Keratinocyte (primary cell): ENCODE results near the gene RPL38. TPM values are rescaled to one million over a fixed set of nuclear protein-coding genes. Genes with fewer than 3 reads are reported as not detected.

Source experiments
- DNase-seq: peaks from one replicate; pipeline ENCODE4 v3.0.0-alpha.2; 2011; ENCODE audit warnings: low read depth, missing footprints, low spot score
- FAIRE-seq: peaks from 2 replicates; lab custom pipeline; 2011; peaks lifted over from hg19 to GRCh38; lab: Jason Lieb, UNC
- H2AFZ ChIP-seq: 2 replicates; pipeline ENCODE4 v1.6.0; 2012; ENCODE audit warnings: low read length, control low read depth, inconsistent platforms; ENCODE audit not compliant: control insufficient read depth
- H3K27ac ChIP-seq: 2 replicates; pipeline ENCODE4 v1.5.1; 2011; ENCODE audit warnings: low read length; ENCODE audit not compliant: control insufficient read depth, insufficient read depth
- H3K27me3 ChIP-seq: 3 replicates; pipeline ENCODE4 v1.6.0; 2011; ENCODE audit warnings: low read length; ENCODE audit not compliant: control insufficient read depth, insufficient read depth; ENCODE audit errors: extremely low read depth
- H3K36me3 ChIP-seq, 2 experiments: 2 replicates in 1 of 2; 3 replicates in 1 of 2; pipeline ENCODE4 v1.5.1; 2011; ENCODE audit warnings: low read length in 2 of 2, mild to moderate bottlenecking in 1 of 2; ENCODE audit not compliant: control insufficient read depth in 2 of 2, insufficient read depth in 2 of 2; ENCODE audit errors: extremely low read depth in 1 of 2
- H3K4me1 ChIP-seq: 3 replicates; pipeline ENCODE4 v1.5.1; 2011; ENCODE audit warnings: low read length; ENCODE audit not compliant: control insufficient read depth, insufficient read depth; ENCODE audit errors: extremely low read depth
- H3K4me2 ChIP-seq: 3 replicates; pipeline ENCODE4 v1.6.0; 2011; ENCODE audit warnings: low read depth, low read length; ENCODE audit not compliant: control insufficient read depth, insufficient read depth; ENCODE audit errors: extremely low read depth
- H3K4me3 ChIP-seq, 3 experiments: fragments of 200-600 bp in 1 of 3; sonication (generic) in 1 of 3; 2 replicates in 2 of 3; 3 replicates in 1 of 3; pipeline ENCODE4 v1.5.1; 2011 to 2016; ENCODE audit warnings: low read length in 3 of 3, mild to moderate bottlenecking in 3 of 3, control low read depth in 2 of 3, inconsistent platforms in 1 of 3, low read depth in 1 of 3, mixed read lengths in 1 of 3, mixed run types in 1 of 3, moderate library complexity in 1 of 3; ENCODE audit not compliant: control insufficient read depth in 2 of 3, insufficient read depth in 2 of 3; ENCODE audit errors: extremely low read depth in 1 of 3
- H3K79me2 ChIP-seq: 2 replicates; pipeline ENCODE4 v1.6.0; 2012; ENCODE audit warnings: low read length; ENCODE audit not compliant: control insufficient read depth, insufficient read depth
- H3K9ac ChIP-seq: 3 replicates; pipeline ENCODE4 v1.6.0; 2011; ENCODE audit warnings: low read length; ENCODE audit not compliant: control insufficient read depth, insufficient read depth; ENCODE audit errors: extremely low read depth
- H3K9me1 ChIP-seq: 3 replicates; pipeline ENCODE4 v1.6.0; 2011; ENCODE audit warnings: low read length; ENCODE audit not compliant: control insufficient read depth, insufficient read depth; ENCODE audit errors: extremely low read depth
- H3K9me3 ChIP-seq: 2 replicates; pipeline ENCODE4 v1.5.1; 2012; ENCODE audit warnings: low read depth, low read length; ENCODE audit not compliant: control insufficient read depth
- H4K20me1 ChIP-seq: 3 replicates; pipeline ENCODE4 v1.6.0; 2011; ENCODE audit warnings: low read length; ENCODE audit not compliant: control insufficient read depth, insufficient read depth; ENCODE audit errors: extremely low read depth
- CTCF ChIP-seq, 3 experiments: IDR thresholded peaks in 1 of 3; conservative IDR thresholded peaks in 1 of 3; optimal IDR thresholded peaks in 1 of 3; 2 replicates in 2 of 3; 3 replicates in 1 of 3; pipeline versions ENCODE3 to v1.5.1; 2011; ENCODE audit warnings: low read length in 3 of 3, mild to moderate bottlenecking in 3 of 3, moderate library complexity in 2 of 3, control low read depth in 1 of 3, inconsistent platforms in 1 of 3; ENCODE audit not compliant: insufficient read depth in 2 of 3; ENCODE audit errors: extremely low read depth in 1 of 3
- EZH2 ChIP-seq: IDR thresholded peaks from one replicate; pipeline ENCODE4 v1.6.1; 2012; ENCODE audit warnings: inconsistent platforms, mild to moderate bottlenecking, low read length, moderate library complexity
- dilution Hi-C: fragments of 300-500 bp; cut with MboI; formaldehyde crosslinking; loops from one replicate; pipeline ENCODE4 v1.7.0; 2020; ENCODE audit warnings: low sequenced_read_pairs; ENCODE audit not compliant: extremely low pct_ligation_motif_present
- polyA plus RNA-seq, 5 experiments: library from polyadenylated mRNA; depleted of rRNA in 3 of 5; stranded (reverse) in 3 of 5; stranded (forward) in 1 of 5; unstranded in 1 of 5; fragments of >200 nt; gene quantifications; 1 replicate in 1 of 5; 2 replicates in 3 of 5; 3 replicates in 1 of 5; pipeline versions ENCODE4 v1.2.1 to v1.2.3, GENCODE V29; 2011 to 2012; ENCODE audit warnings: missing spikeins in 2 of 5, low read depth in 1 of 5, low replicate concordance in 1 of 5

Gene RPL38
- polyA plus RNA-seq, 1 donor (not counting 4 experiments of a cell fraction or from before 2014, with no cell fraction given): 1,779 TPM

- Histone ChIP-seq H3K9me3 (no peaks in the 10 kb centered on the region), H3K4me2 (no peak overlapping the region), H2AFZ (no peak overlapping the region), H3K4me3 (no peak overlapping the region), H3K27ac (no peak overlapping the region), H3K4me1 (peaks cover 34% of the 10 kb centered on the region), H3K9ac (no peak overlapping the region), H3K79me2 (peaks cover 34% of the 10 kb centered on the region), H3K36me3 (peaks cover 9 to 25% of the 10 kb centered on the region in 2 experiments), H3K27me3 (peaks cover 23% of the 10 kb centered on the region), H3K9me1 (peaks cover 2% of the 10 kb centered on the region), H4K20me1 (peaks cover 13% of the 10 kb centered on the region)
- TF ChIP-seq EZH2: no peak
- no peak for TF ChIP-seq CTCF (optimal IDR thresholded peaks at IDR 0.05 in 1 of 3, IDR thresholded peaks at IDR 0.05 in 1 of 3, conservative IDR thresholded peaks at IDR 0.05 in 1 of 3; ENCODE audit: extremely low read depth in 1 of 3, insufficient read depth in 2 of 3, low read length in 3 of 3)
- dilution Hi-C loops: no loop called here
- FAIRE-seq (no peak), DNase-seq (no peak)
Measured at GRCh38 chr17:74201948-74202347, 1.5 kb upstream of the RPL38 start.

DNA sequence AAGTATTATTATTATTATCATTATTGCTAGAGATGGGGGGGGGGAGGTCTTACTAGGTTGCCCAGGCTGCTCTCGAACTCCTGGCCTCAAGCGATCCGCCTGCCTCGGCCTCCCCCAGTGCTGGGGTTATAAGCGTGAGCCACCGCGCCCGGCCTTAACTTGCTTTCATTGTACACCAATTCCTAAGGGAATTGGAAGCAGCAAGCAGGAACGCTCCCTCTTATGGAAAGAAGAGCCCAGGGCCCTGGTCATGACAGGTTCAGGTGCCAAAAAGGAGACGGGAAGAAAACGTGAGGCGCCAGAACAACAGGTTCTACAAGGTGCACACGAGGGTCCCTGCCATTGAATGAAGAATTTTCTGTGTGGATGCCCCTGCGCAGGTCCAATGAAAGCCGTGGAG is 540 bp upstream of the RPL38 start:
- Histone ChIP-seq H4K20me1 (peaks cover 23% of the 10 kb centered on the region), H2AFZ (peak overlapping the region; percentile 55), H3K4me2 (peak overlapping the region; percentile 55), H3K4me1 (peaks cover 44% of the 10 kb centered on the region), H3K27ac (no peak overlapping the region), H3K27me3 (peaks cover 23% of the 10 kb centered on the region), H3K4me3 (peak overlapping the region; percentile 25 to 96 (median 95)), H3K9me1 (peaks cover 2% of the 10 kb centered on the region), H3K36me3 (peaks cover 12 to 32% of the 10 kb centered on the region in 2 experiments), H3K9ac (no peak overlapping the region), H3K9me3 (no peaks in the 10 kb centered on the region), H3K79me2 (peaks cover 43% of the 10 kb centered on the region)
- DNase-seq: no peak
- no peak for FAIRE-seq
- dilution Hi-C loops: no loop called here
- TF ChIP-seq EZH2 (no peak), CTCF (optimal IDR thresholded peaks at IDR 0.05 in 1 of 3, IDR thresholded peaks at IDR 0.05 in 1 of 3, conservative IDR thresholded peaks at IDR 0.05 in 1 of 3; ENCODE audit: extremely low read depth in 1 of 3, insufficient read depth in 2 of 3, low read length in 3 of 3) (no peak)
